ENCODE results near the gene RAI2. TPM values are rescaled to one million over a fixed set of nuclear protein-coding genes. Genes with fewer than 3 reads are reported as not detected.
A peak's percentile ranks its signal among the peaks of the same experiment; 100 is the strongest.

RAI2 gene
- total RNA-seq = 23.6 TPM
- long read RNA-seq, transcript RAI2-204 (2 exons, 2,224 nt) = major isoform, 5 of 75 reads
- long read RNA-seq, transcript RAI2-202 (3 exons, 2,377 nt) = major isoform, 5 of 75 reads
- long read RNA-seq, partial matches to known transcripts = 0 of 75 reads
- long read RNA-seq, other reads (novel, unspliced or antisense) = 65 of 75 reads

DNA sequence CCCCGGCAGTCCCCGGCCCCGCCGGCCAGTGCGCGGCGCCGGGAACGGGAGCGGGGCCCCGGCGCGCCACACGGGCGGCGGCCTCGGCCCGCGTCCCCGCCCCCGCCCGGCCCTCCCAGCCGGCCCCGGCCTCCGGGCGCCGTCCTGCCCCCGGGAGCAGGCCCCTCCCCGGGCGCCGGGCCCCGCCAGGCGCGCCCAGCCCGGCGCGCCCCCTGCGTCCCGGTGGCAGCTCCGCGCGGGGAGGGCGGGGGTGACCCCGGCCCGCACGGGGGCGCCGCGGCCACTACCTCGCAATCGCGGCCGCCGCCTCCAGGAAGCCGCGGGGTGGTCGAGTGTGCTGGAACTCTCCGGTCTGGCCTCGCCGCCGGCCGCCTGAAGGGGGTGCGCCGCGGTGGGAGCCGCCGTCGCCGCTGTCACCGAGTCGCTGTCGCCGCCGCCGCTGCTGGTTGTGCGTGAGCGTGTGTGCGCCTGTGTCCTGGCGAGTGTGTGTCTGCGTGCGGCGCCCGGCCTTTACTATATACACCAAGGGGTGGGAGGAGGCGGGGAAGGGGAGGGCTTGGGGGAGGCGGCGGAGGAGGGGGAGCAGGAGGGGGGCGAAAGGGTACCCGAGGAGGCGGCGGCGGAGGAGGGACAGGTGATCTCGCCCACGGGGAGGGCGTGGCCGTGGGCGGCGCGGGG, at the start of gene RAI2:
Gene RAI2, minus strand, starts transcription at position 488 of the 678 bp plus-strand sequence. CDS start 59,288 bp downstream, outside the sequence.
- DNase-seq = peak; percentile 35
- Histone ChIP-seq H3K27me3 (ENCODE audit: low read depth) (no peaks in the 10 kb centered on the region), H3K4me1 (peaks cover 6% of the 10 kb centered on the region), H3K4me3 (peak within 1 kb of the TSS; percentile 77), H3K9me3 (replicated peaks) (no peaks in the 10 kb centered on the region), H3K36me3 (no peaks in the 10 kb centered on the region), H3K27ac (replicated peaks) (peak within 1 kb of the TSS; percentile 82)
- intact Hi-C loops (cut with micrococcal nuclease) = no loop called here
- TF ChIP-seq, protein P1, sequence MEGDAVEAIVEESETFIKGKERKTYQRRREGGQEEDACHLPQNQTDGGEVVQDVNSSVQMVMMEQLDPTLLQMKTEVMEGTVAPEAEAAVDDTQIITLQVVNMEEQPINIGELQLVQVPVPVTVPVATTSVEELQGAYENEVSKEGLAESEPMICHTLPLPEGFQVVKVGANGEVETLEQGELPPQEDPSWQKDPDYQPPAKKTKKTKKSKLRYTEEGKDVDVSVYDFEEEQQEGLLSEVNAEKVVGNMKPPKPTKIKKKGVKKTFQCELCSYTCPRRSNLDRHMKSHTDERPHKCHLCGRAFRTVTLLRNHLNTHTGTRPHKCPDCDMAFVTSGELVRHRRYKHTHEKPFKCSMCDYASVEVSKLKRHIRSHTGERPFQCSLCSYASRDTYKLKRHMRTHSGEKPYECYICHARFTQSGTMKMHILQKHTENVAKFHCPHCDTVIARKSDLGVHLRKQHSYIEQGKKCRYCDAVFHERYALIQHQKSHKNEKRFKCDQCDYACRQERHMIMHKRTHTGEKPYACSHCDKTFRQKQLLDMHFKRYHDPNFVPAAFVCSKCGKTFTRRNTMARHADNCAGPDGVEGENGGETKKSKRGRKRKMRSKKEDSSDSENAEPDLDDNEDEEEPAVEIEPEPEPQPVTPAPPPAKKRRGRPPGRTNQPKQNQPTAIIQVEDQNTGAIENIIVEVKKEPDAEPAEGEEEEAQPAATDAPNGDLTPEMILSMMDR (IDR thresholded peaks at IDR 0.05; ENCODE audit: borderline replicate concordance) = peak; percentile 20

DNA sequence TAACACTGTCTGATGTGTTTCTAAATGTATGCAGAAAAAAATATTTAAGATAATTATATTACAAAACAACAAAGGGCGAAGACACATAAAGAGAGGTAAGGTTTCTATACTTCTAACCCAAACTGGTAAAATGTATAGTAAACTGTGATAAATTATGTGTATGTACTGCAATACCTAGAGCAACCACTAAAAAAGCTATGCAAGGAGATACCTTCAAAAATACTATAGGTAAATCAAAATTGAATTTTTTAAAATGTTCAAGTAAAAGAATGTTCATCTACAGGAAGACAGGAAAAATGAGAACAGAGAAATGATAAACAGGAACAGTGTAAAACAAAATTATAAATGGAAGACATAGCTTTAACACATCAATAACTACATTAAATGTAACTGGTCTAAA, 27.3 kb upstream of the RAI2 start:
- no peaks in the 10 kb centered on the region for H3K9me3 ChIP-seq (replicated peaks)
- no peak overlapping the region for H3K27ac ChIP-seq (replicated peaks)
- DNase-seq = no peak
- H3K4me1 ChIP-seq = no peaks in the 10 kb centered on the region
- no peaks in the 10 kb centered on the region for H3K27me3 ChIP-seq (ENCODE audit: low read depth)
- intact Hi-C loops (cut with micrococcal nuclease) = no loop called here
- TF ChIP-seq, protein P1 (IDR thresholded peaks at IDR 0.05; ENCODE audit: borderline replicate concordance) = no peak
- H3K4me3 ChIP-seq = no peak overlapping the region
- H3K36me3 ChIP-seq = no peaks in the 10 kb centered on the region

DNA sequence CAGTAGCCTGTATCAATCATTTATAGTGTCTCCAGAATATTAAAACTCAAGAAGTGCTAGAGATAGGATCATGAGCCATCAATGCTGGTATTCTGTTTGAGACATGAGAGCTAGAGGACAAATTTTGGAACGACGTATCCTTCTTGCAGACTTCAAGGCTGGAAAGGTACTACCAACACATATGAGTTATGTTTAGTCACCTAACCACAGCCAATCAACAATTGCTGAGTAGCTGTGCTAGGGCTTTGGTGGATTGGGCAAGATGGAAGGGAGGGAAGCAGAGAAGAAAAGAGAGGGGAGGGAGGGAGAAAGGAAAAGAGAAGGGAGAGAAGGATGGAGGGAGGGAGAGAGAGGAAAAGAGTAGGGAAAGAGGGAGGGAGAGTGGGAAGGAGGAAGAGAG, 21.6 kb upstream of the RAI2 start:
- no peaks in the 10 kb centered on the region for H3K9me3 ChIP-seq (replicated peaks)
- no peaks in the 10 kb centered on the region for H3K4me1 ChIP-seq
- no peaks in the 10 kb centered on the region for H3K36me3 ChIP-seq
- no peak overlapping the region for H3K4me3 ChIP-seq
- no peak overlapping the region for H3K27ac ChIP-seq (replicated peaks)
- intact Hi-C loops (cut with micrococcal nuclease) = no loop called here
- no peak for DNase-seq
- no peaks in the 10 kb centered on the region for H3K27me3 ChIP-seq (ENCODE audit: low read depth)
- TF ChIP-seq, protein P1 (IDR thresholded peaks at IDR 0.05; ENCODE audit: borderline replicate concordance) = no peak

GRCh38 chrX:17878028-17878670, 17.1 kb upstream of the RAI2 start:
- no peaks in the 10 kb centered on the region for H3K9me3 ChIP-seq (replicated peaks)
- H3K27me3 ChIP-seq (ENCODE audit: low read depth) = no peaks in the 10 kb centered on the region
- H3K36me3 ChIP-seq = no peaks in the 10 kb centered on the region
- H3K4me3 ChIP-seq = no peak overlapping the region
- H3K27ac ChIP-seq (replicated peaks) = no peak overlapping the region
- H3K4me1 ChIP-seq = no peaks in the 10 kb centered on the region
- intact Hi-C loops (cut with micrococcal nuclease) = loop anchor here (5.0 kb wide), 1 partner anchor 66 kb away; no protein-coding TSS in a partner anchor
- TF ChIP-seq, protein P1 (IDR thresholded peaks at IDR 0.05; ENCODE audit: borderline replicate concordance) = no peak
- no peak for DNase-seq

- no peak for DNase-seq
- Histone ChIP-seq H3K9me3 (replicated peaks) (no peaks in the 10 kb centered on the region), H3K36me3 (no peaks in the 10 kb centered on the region), H3K4me1 (no peaks in the 10 kb centered on the region), H3K4me3 (no peak overlapping the region), H3K27ac (replicated peaks) (no peak overlapping the region), H3K27me3 (ENCODE audit: low read depth) (no peaks in the 10 kb centered on the region)
- TF ChIP-seq, protein P1 (IDR thresholded peaks at IDR 0.05; ENCODE audit: borderline replicate concordance) = peak; percentile 27
- intact Hi-C loops (cut with micrococcal nuclease) = loop anchor here (5.0 kb wide), 1 partner anchor 64 kb away; no protein-coding TSS in a partner anchor
Measured at GRCh38 chrX:17876135-17876534, 15.0 kb upstream of the RAI2 start.
